Stimulated activated naive CD8-positive, alpha-beta T cell treated with anti-CD3 and anti-CD28 coated beads, Interleukin-15, Interleukin-2, amounts not matched to agents 100 U/mL and 50 U/mL, for 24 hours (primary cell): ENCODE data around the gene ANKRD13D.

Experiments
- ATAC-seq: fragments of 150-1000 bp; cut with Tn5 transposase; one replicate; pipeline ENCODE4 v1.10.0; 2021
- DNase-seq: peaks from one replicate; pipeline ENCODE4 v3.0.0; 2021

ANKRD13D gene

GRCh38 chr11:67273260-67273990 is 15.7 kb upstream of the ANKRD13D start:
- DNase-seq, result no peak
- no peak for ATAC-seq

GRCh38 chr11:67274768-67275605 is 14.1 kb upstream of the ANKRD13D start:
- DNase-seq, result no peak

GRCh38 chr11:67275606-67276409 is 13.3 kb upstream of the ANKRD13D start:
- ATAC-seq (no peak), DNase-seq (peak; percentile 44)

More at GRCh38 chr11:67274768-67275605, 14.1 kb upstream of the ANKRD13D start:
- ATAC-seq, result no peak

- DNase-seq (peak; percentile 84), ATAC-seq (peak; percentile 69)
Observed at GRCh38 chr11:67276781-67277230, 12.3 kb upstream of the ANKRD13D start.

- DNase-seq (peak; percentile 92), ATAC-seq (peak; percentile 84)
Observed at GRCh38 chr11:67277231-67277961, 11.7 kb upstream of the ANKRD13D start.

- DNase-seq (no peak), ATAC-seq (no peak)
Observed at GRCh38 chr11:67278135-67278938, 10.8 kb upstream of the ANKRD13D start.

GRCh38 chr11:67278939-67279588 is 10.0 kb upstream of the ANKRD13D start:
- ATAC-seq (no peak), DNase-seq (no peak)

GRCh38 chr11:67279589-67280340 is 9.3 kb upstream of the ANKRD13D start:
- no peak for DNase-seq
- no peak for ATAC-seq

GRCh38 chr11:67280341-67280787 is 8.7 kb upstream of the ANKRD13D start:
- DNase-seq, result peak; percentile 1
- ATAC-seq, result no peak

- ATAC-seq (no peak), DNase-seq (peak; percentile 3)
Observed at GRCh38 chr11:67280788-67281551, 8.1 kb upstream of the ANKRD13D start.

GRCh38 chr11:67281552-67282150 is 7.5 kb upstream of the ANKRD13D start:
- no peak for ATAC-seq

GRCh38 chr11:67282155-67282875 is 6.8 kb upstream of the ANKRD13D start:
- DNase-seq, result no peak

More at GRCh38 chr11:67281552-67282150, 7.5 kb upstream of the ANKRD13D start:
- DNase-seq, result peak; percentile 2

GRCh38 chr11:67282876-67283371 is 6.2 kb upstream of the ANKRD13D start:
- no peak for DNase-seq
- ATAC-seq, result no peak

More at GRCh38 chr11:67282155-67282875, 6.8 kb upstream of the ANKRD13D start:
- ATAC-seq, result no peak

GRCh38 chr11:67283481-67283963 is 5.6 kb upstream of the ANKRD13D start:
- no peak for ATAC-seq
- no peak for DNase-seq

- no peak for DNase-seq
- ATAC-seq, result no peak
Observed at GRCh38 chr11:67284811-67285540, 4.1 kb upstream of the ANKRD13D start.
